ENCODE results near the gene PLPP4. TPM values are rescaled to one million over a fixed set of nuclear protein-coding genes. Genes with fewer than 3 reads are reported as not detected.

PLPP4 gene
- total RNA-seq, 1 donor from 2014 or later: not detected

- no peaks in the 10 kb centered on the region for H4K20me1 ChIP-seq (ENCODE audit: low read depth)
- no peak for DNase-seq (ENCODE audit: low spot score)
- no peaks in the 10 kb centered on the region for H3K79me2 ChIP-seq (ENCODE audit: low read depth)
- Mint-ChIP-seq H3K9me3 (peaks cover 5% of the 10 kb centered on the region), H3K27ac (no peak overlapping the region), H3K27me3 (ENCODE audit: insufficient read depth, low read depth) (no peaks in the 10 kb centered on the region), H3K36me3 (no peaks in the 10 kb centered on the region), H3K4me1 (peaks cover 7% of the 10 kb centered on the region), H3K4me3 (no peak overlapping the region)
- TF ChIP-seq CTCF (IDR thresholded peaks at IDR 0.05) (no peak), EZH2 (IDR thresholded peaks at IDR 0.05) (no peak), EZH2phosphoT487 (IDR thresholded peaks at IDR 0.05) (no peak)
- H3K36me3 ChIP-seq: no peaks in the 10 kb centered on the region
- peaks cover 10% of the 10 kb centered on the region for H3K9me3 ChIP-seq (ENCODE audit: low read depth)
- H3F3A ChIP-seq (ENCODE audit: low read depth): no peaks in the 10 kb centered on the region
- H3K4me3 ChIP-seq: no peak overlapping the region
- no peak overlapping the region for H3K9ac ChIP-seq
- H3K27me3 ChIP-seq: no peaks in the 10 kb centered on the region
- peaks cover 7% of the 10 kb centered on the region for H3K4me1 ChIP-seq
- no peak overlapping the region for H3K4me2 ChIP-seq
- no peak overlapping the region for H3K27ac ChIP-seq
- no peak overlapping the region for H2AFZ ChIP-seq (replicated peaks)
Measured at GRCh38 chr10:120616311-120616911, 159.4 kb downstream of the PLPP4 start.

- Mint-ChIP-seq H3K4me1 (no peaks in the 10 kb centered on the region), H3K9me3 (no peaks in the 10 kb centered on the region), H3K4me3 (no peak overlapping the region), H3K36me3 (no peaks in the 10 kb centered on the region), H3K27ac (no peak overlapping the region), H3K27me3 (ENCODE audit: insufficient read depth, low read depth) (peaks cover 3% of the 10 kb centered on the region)
- H2AFZ ChIP-seq (replicated peaks): no peak overlapping the region
- no peak overlapping the region for H3K27ac ChIP-seq
- no peak overlapping the region for H3K4me2 ChIP-seq
- no peak overlapping the region for H3K4me3 ChIP-seq
- H3K36me3 ChIP-seq: no peaks in the 10 kb centered on the region
- no peaks in the 10 kb centered on the region for H3K79me2 ChIP-seq (ENCODE audit: low read depth)
- no peak for TF ChIP-seq EZH2 (IDR thresholded peaks at IDR 0.05)
- no peaks in the 10 kb centered on the region for H4K20me1 ChIP-seq (ENCODE audit: low read depth)
- no peak overlapping the region for H3K9ac ChIP-seq
- H3F3A ChIP-seq (ENCODE audit: low read depth): no peaks in the 10 kb centered on the region
- DNase-seq (ENCODE audit: low spot score): no peak
- no peaks in the 10 kb centered on the region for H3K9me3 ChIP-seq (ENCODE audit: low read depth)
- H3K27me3 ChIP-seq: no peaks in the 10 kb centered on the region
- H3K4me1 ChIP-seq: no peaks in the 10 kb centered on the region
Measured at GRCh38 chr10:120628197-120628596, 171.2 kb downstream of the PLPP4 start.

GRCh38 chr10:120630266-120630665, 173.2 kb downstream of the PLPP4 start:
- Histone ChIP-seq H3F3A (ENCODE audit: low read depth) (no peaks in the 10 kb centered on the region), H2AFZ (replicated peaks) (no peak overlapping the region), H3K4me1 (no peaks in the 10 kb centered on the region), H3K9ac (no peak overlapping the region), H3K27ac (no peak overlapping the region), H3K27me3 (no peaks in the 10 kb centered on the region), H3K4me3 (no peak overlapping the region), H3K9me3 (ENCODE audit: low read depth) (no peaks in the 10 kb centered on the region), H3K79me2 (ENCODE audit: low read depth) (no peaks in the 10 kb centered on the region), H3K4me2 (no peak overlapping the region), H3K36me3 (no peaks in the 10 kb centered on the region), H4K20me1 (ENCODE audit: low read depth) (no peaks in the 10 kb centered on the region)
- TF ChIP-seq EZH2 (IDR thresholded peaks at IDR 0.05) (no peak), EZH2phosphoT487 (IDR thresholded peaks at IDR 0.05) (no peak), CTCF (IDR thresholded peaks at IDR 0.05) (no peak)
- Mint-ChIP-seq H3K9me3 (no peaks in the 10 kb centered on the region), H3K4me3 (no peak overlapping the region), H3K36me3 (no peaks in the 10 kb centered on the region), H3K27ac (no peak overlapping the region), H3K4me1 (no peaks in the 10 kb centered on the region), H3K27me3 (ENCODE audit: insufficient read depth, low read depth) (peaks cover 2% of the 10 kb centered on the region)
- DNase-seq (ENCODE audit: low spot score): no peak

GRCh38 chr10:120632047-120632446, 175.0 kb downstream of the PLPP4 start:
- TF ChIP-seq EZH2phosphoT487 (IDR thresholded peaks at IDR 0.05) (no peak), CTCF (IDR thresholded peaks at IDR 0.05) (no peak), EZH2 (IDR thresholded peaks at IDR 0.05) (no peak)
- no peaks in the 10 kb centered on the region for H3K9me3 ChIP-seq (ENCODE audit: low read depth)

More at GRCh38 chr10:120632047-120632446, 175.0 kb downstream of the PLPP4 start:
- no peaks in the 10 kb centered on the region for H3K4me1 Mint-ChIP-seq
- H2AFZ ChIP-seq (replicated peaks): no peak overlapping the region
- no peaks in the 10 kb centered on the region for H3K4me1 ChIP-seq
- no peaks in the 10 kb centered on the region for H4K20me1 ChIP-seq (ENCODE audit: low read depth)
- H3K36me3 ChIP-seq: no peaks in the 10 kb centered on the region
- H3K4me2 ChIP-seq: no peak overlapping the region
- no peak overlapping the region for H3K4me3 ChIP-seq
- no peak overlapping the region for H3K4me3 Mint-ChIP-seq
- H3K79me2 ChIP-seq (ENCODE audit: low read depth): no peaks in the 10 kb centered on the region
- H3K27me3 Mint-ChIP-seq (ENCODE audit: insufficient read depth, low read depth): no peaks in the 10 kb centered on the region
- DNase-seq (ENCODE audit: low spot score): no peak
- H3K27ac ChIP-seq: no peak overlapping the region
- no peaks in the 10 kb centered on the region for H3F3A ChIP-seq (ENCODE audit: low read depth)
- no peak overlapping the region for H3K9ac ChIP-seq
- no peaks in the 10 kb centered on the region for H3K27me3 ChIP-seq
- no peaks in the 10 kb centered on the region for H3K9me3 Mint-ChIP-seq
- no peak overlapping the region for H3K27ac Mint-ChIP-seq
- no peaks in the 10 kb centered on the region for H3K36me3 Mint-ChIP-seq
